Ovary (tissue), 9 donors: ENCODE data around the gene SHISA3. TPM values are rescaled to one million over a fixed set of nuclear protein-coding genes. Genes with fewer than 3 reads are reported as not detected.

Experiments
- DNase-seq, 5 donors: peaks; one replicate each; pipeline ENCODE4 v3.0.0-alpha.2; 2019 to 2020
- H3K27ac ChIP-seq, 2 donors: fragments of 200-600 bp; one replicate each; pipeline versions ENCODE4 v1.5.1 to v1.8.0; 2019 to 2022
- H3K27me3 ChIP-seq: fragments of 200-600 bp; one replicate; pipeline ENCODE4 v1.8.0; 2022
- H3K36me3 ChIP-seq: fragments of 200-600 bp; sonication (generic); one replicate; pipeline ENCODE4 v1.5.1; 2019
- H3K4me1 ChIP-seq: one replicate; pipeline ENCODE4 v1.8.1; 2013; ENCODE audit warnings: mild to moderate bottlenecking, moderate library complexity; ENCODE audit not compliant: insufficient read depth
- H3K4me3 ChIP-seq: fragments of 200-600 bp; sonication (generic); one replicate; pipeline ENCODE4 v1.5.1; 2017
- H3K9me3 ChIP-seq, 2 donors: fragments of 200-600 bp in 1 of 2; sonication (generic) in 1 of 2; one replicate each; pipeline versions ENCODE4 v1.5.1 to v1.8.1; 2013 to 2019; ENCODE audit warnings: mild to moderate bottlenecking in 1 of 2, moderate library complexity in 1 of 2
- CTCF ChIP-seq, 3 donors: fragments of 450-650 bp in 2 of 3; fragments of 200-600 bp in 1 of 3; IDR thresholded peaks; one replicate each; pipeline versions ENCODE4 v1.5.1 to v1.8.0; 2016 to 2022; ENCODE audit warnings: antibody characterized with exemption in 3 of 3, mild to moderate bottlenecking in 1 of 3
- EP300 ChIP-seq: sonication (generic); formaldehyde crosslinking; IDR thresholded peaks from one replicate; pipeline ENCODE4 v1.6.1; 2017; ENCODE audit warnings: antibody characterized with exemption
- POLR2A ChIP-seq: fragments of 450-650 bp; IDR thresholded peaks from one replicate; pipeline ENCODE4 v1.6.1; 2017; ENCODE audit warnings: antibody characterized with exemption, mild to moderate bottlenecking, moderate library complexity
- WGBS, 3 donors: extraction: QIAGEN DNeasy Blood & Tissue Kit in 1 of 3; methylation state at CpG; one replicate each; pipeline versions ENCODE4 v1.1.5 to v1.1.7; 2013 to 2017; 5-methylcytosine and 5-hydroxymethylcytosine counted together
- intact Hi-C, 4 donors: fragments of 100-400 bp; cut with DNase I; formaldehyde crosslinking; loops; one replicate each; pipeline versions ENCODE4 v1.11.0 to v1.15.1; 2022 to 2023
- polyA plus RNA-seq, 2 donors: library from polyadenylated mRNA; stranded (reverse); fragments of 200-250 nt in 1 of 2; fragments of 350-450 nt in 1 of 2; fragmentation: Illumina TruSeq in 1 of 2; extraction: RNeasy Lipid Tissue Mini Kit (QIAGEN cat#74804) in 1 of 2; gene quantifications; one replicate each; pipeline ENCODE4 v1.2.3, GENCODE V29; 2013 to 2014
- total RNA-seq, 7 donors: library from RNA; depleted of rRNA in 2 of 7; stranded (reverse); fragments of >200 nt in 2 of 7; fragmentation: NEBNext Ultra II Directional in 3 of 7; extraction: Animal tissue kit (Norgen Biotek cat#: 25700) in 3 of 7; gene quantifications; one replicate each; pipeline versions ENCODE4 v1.1.0 to v1.2.4, GENCODE V29; 2016 to 2023
- donor health status: DM: no; HTN: no; CAD: no; lungs with moderate emphysema.
- donor health status: DM: no; HTN: no; CAD: no.
- donor health status: Bipolar disorder and iron deficiency.
- donor health status: DM: yes; HTN: yes; CAD: no.
- donor health status: DM: no; HTN: no; CAD: no.
- donor health status: DM: yes; HTN: yes; CAD: no.

The SHISA3 gene
- total and polyA plus RNA-seq, 9 donors: 0.21 to 2.5 (median 0.46) TPM; not detected in 2

DNA sequence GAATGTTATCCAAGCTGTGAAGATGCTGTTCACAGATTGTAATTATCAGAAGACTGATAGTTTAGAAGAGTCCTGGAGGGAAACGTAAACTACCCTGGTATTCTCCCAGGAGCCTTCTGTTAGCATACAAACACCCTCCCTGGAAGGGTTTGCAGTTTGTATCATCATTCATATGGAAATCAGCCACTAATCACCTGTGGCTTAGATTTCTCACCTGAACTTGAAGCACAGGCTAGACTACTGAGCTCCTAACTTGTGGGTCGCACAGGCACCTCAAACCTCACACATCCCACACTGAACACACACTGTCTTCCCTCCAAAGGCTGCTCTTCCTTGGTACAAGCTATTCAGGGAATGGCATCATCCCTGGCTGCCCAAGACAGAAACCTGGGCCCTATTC is 30.7 kb downstream of the SHISA3 start:
- Histone ChIP-seq H3K4me3 (no peak overlapping the region), H3K4me1 (no peaks in the 10 kb centered on the region), H3K27me3 (peaks cover 7% of the 10 kb centered on the region), H3K27ac (no peak overlapping the region), H3K36me3 (no peaks in the 10 kb centered on the region), H3K9me3 (no peaks in the 10 kb centered on the region)
- no peak for TF ChIP-seq POLR2A
- TF ChIP-seq CTCF (IDR thresholded peaks at IDR 0.05): no peak
- TF ChIP-seq EP300: no peak
- no peak for DNase-seq
- 73 to 81% (median 77%) methylated on average over 2 of the region's 2 CpGs for WGBS, 3 donors
- intact Hi-C loops: no loop called here

GRCh38 chr4:42436928-42437565 is 39.8 kb downstream of the SHISA3 start:
- no peaks in the 10 kb centered on the region for H3K27me3 ChIP-seq
- no peak for DNase-seq
- intact Hi-C loops: no loop called here
- H3K9me3 ChIP-seq: no peaks in the 10 kb centered on the region
- no peak for TF ChIP-seq POLR2A
- no peak for TF ChIP-seq CTCF (IDR thresholded peaks at IDR 0.05)
- TF ChIP-seq EP300: no peak
- H3K27ac ChIP-seq: no peak overlapping the region
- WGBS, 3 donors: 75% methylated on average over 7 of the region's 7 CpGs
- H3K4me3 ChIP-seq: no peak overlapping the region
- no peaks in the 10 kb centered on the region for H3K4me1 ChIP-seq
- H3K36me3 ChIP-seq: no peaks in the 10 kb centered on the region

- 92 to 94% (median 93%) methylated on average over 4 of the region's 4 CpGs for WGBS, 3 donors
- TF ChIP-seq CTCF (IDR thresholded peaks at IDR 0.05) (no peak), POLR2A (no peak), EP300 (no peak)
- Histone ChIP-seq H3K9me3 (no peaks in the 10 kb centered on the region), H3K4me1 (no peaks in the 10 kb centered on the region), H3K36me3 (no peaks in the 10 kb centered on the region), H3K27me3 (no peaks in the 10 kb centered on the region), H3K4me3 (no peak overlapping the region), H3K27ac (no peak overlapping the region)
- intact Hi-C loops: no loop called here
- no peak for DNase-seq
Observed at GRCh38 chr4:42440083-42440482, 42.8 kb downstream of the SHISA3 start.

DNA sequence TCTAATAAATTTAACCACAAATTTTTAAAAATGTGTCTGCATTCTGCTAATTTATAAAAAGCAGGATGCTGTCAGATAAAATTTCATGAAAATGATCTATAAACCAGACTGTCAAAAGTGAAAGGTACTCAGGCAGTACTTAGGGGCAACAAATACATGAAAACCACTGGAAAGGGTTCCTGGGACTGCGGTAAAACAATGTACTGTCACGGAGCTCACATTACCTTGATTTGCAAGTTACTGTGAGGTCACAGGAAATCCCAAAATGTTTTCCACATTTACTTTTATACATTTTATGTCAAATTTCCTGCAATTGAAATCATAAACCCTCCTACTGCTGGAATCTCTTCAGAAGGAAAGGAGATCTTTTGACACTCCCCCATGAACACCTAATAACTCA is 45.3 kb downstream of the SHISA3 start:
- Histone ChIP-seq H3K27ac (no peak overlapping the region), H3K27me3 (no peaks in the 10 kb centered on the region), H3K9me3 (no peaks in the 10 kb centered on the region), H3K36me3 (no peaks in the 10 kb centered on the region), H3K4me1 (no peaks in the 10 kb centered on the region), H3K4me3 (no peak overlapping the region)
- 82 to 86% (median 83%) methylated on average over 2 of the region's 2 CpGs for WGBS, 3 donors
- intact Hi-C loops: no loop called here
- TF ChIP-seq POLR2A: no peak
- no peak for DNase-seq

DNA sequence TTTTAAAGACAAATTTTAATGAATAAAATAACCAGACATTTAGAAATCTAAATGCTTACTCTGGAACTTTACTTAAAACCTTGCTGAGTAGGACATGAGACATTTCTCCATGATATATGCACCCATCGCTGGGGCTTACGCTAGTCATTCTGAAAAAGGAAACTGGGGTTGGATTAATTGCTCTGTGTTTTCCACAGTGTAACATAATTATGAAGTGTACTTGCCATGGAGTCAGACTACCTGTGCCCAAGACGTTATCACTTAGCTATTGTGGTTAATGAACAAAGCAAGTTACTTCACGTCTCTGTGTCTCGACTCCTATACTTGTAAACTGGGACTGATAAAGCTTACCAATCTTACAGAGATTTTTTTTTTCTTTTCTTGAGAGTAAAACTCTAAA is 47.8 kb downstream of the SHISA3 start:
- WGBS, 3 donors: 89 to 94% (median 93%) methylated on average over 5 of the region's 5 CpGs
- TF ChIP-seq CTCF (IDR thresholded peaks at IDR 0.05): no peak
- TF ChIP-seq EP300: no peak
- no peak for TF ChIP-seq POLR2A
- H3K36me3 ChIP-seq: no peaks in the 10 kb centered on the region

More for the DNA sequence above, 47.8 kb downstream of the SHISA3 start:
- Histone ChIP-seq H3K27ac (no peak overlapping the region), H3K4me3 (no peak overlapping the region), H3K9me3 (no peaks in the 10 kb centered on the region), H3K4me1 (no peaks in the 10 kb centered on the region), H3K27me3 (no peaks in the 10 kb centered on the region)
- no peak for DNase-seq
- intact Hi-C loops: no loop called here
